Ammon's horn (tissue), 1 donor: ENCODE data around the gene CORO6.
A peak's percentile ranks its signal among the peaks of the same experiment; 100 is the strongest.
"Not testable (repeated sequence)": the region's sequence is repeated elsewhere in the genome, so short reads cannot be mapped to it uniquely, and the experiment has no call there.

Experiments
- DNase-seq: peaks from one replicate; pipeline ENCODE4 v3.0.0-alpha.2; 2016; ENCODE audit warnings: low spot score

CORO6 gene

GRCh38 chr17:29622337-29623282 lies at the start of gene CORO6:
Gene CORO6, minus strand, starts transcription at chr17:29622912. Its CDS starts 1,491 bp downstream, at chr17:29621421.
- no peak for DNase-seq

- no peak for DNase-seq
These were observed 48.9 kb upstream of the CORO6 start for GRCh38 chr17:29671661-29672060.

GRCh38 chr17:29669266-29669665 lies 46.6 kb upstream of the CORO6 start:
- DNase-seq, result no peak

- no peak for DNase-seq
These were observed 45.3 kb upstream of the CORO6 start for GRCh38 chr17:29667969-29668368.

GRCh38 chr17:29665481-29665810 lies 42.7 kb upstream of the CORO6 start:
- DNase-seq, result no peak

GRCh38 chr17:29664743-29665480 lies 42.2 kb upstream of the CORO6 start:
- DNase-seq, result no peak

- DNase-seq, result peak; percentile 35
These were observed 40.4 kb upstream of the CORO6 start for GRCh38 chr17:29663155-29663554.

GRCh38 chr17:29661213-29661612 lies 38.5 kb upstream of the CORO6 start:
- DNase-seq, result no peak

GRCh38 chr17:29659155-29659554 lies 36.4 kb upstream of the CORO6 start:
- DNase-seq, result no peak

- DNase-seq, result no peak
These were observed 32.6 kb upstream of the CORO6 start for GRCh38 chr17:29655323-29655722.

- no peak for DNase-seq
These were observed 31.4 kb upstream of the CORO6 start for GRCh38 chr17:29653995-29654714.

- DNase-seq, result no peak
These were observed 30.3 kb upstream of the CORO6 start for GRCh38 chr17:29652976-29653375.

- not testable (repeated sequence) for DNase-seq
These were observed 29.2 kb upstream of the CORO6 start for GRCh38 chr17:29651913-29652312.

- no peak for DNase-seq
These were observed 27.7 kb upstream of the CORO6 start for GRCh38 chr17:29650396-29650795.

- DNase-seq, result no peak
These were observed 26.6 kb upstream of the CORO6 start for GRCh38 chr17:29649359-29649758.

- DNase-seq, result no peak
These were observed 25.3 kb upstream of the CORO6 start for GRCh38 chr17:29648005-29648404.

- DNase-seq, result peak; percentile 46
These were observed 22.9 kb upstream of the CORO6 start for GRCh38 chr17:29645515-29646051.

GRCh38 chr17:29643817-29644160 lies 21.1 kb upstream of the CORO6 start:
- no peak for DNase-seq

GRCh38 chr17:29642171-29642611 lies 19.5 kb upstream of the CORO6 start:
- DNase-seq, result no peak

GRCh38 chr17:29640981-29641642 lies 18.4 kb upstream of the CORO6 start:
- DNase-seq, result no peak

GRCh38 chr17:29640413-29640812 lies 17.7 kb upstream of the CORO6 start:
- DNase-seq, result no peak

- DNase-seq, result no peak
These were observed 11.2 kb upstream of the CORO6 start for GRCh38 chr17:29633886-29634285.
